ENCODE data around the gene PFKFB3. TPM values are rescaled to one million over a fixed set of nuclear protein-coding genes. Genes with fewer than 3 reads are reported as not detected.
A peak's percentile ranks its signal among the peaks of the same experiment; 100 is the strongest.
"Not testable (repeated sequence)": the region's sequence is repeated elsewhere in the genome, so short reads cannot be mapped to it uniquely, and the experiment has no call there.

PFKFB3 gene
- polyA plus RNA-seq, 3 donors, result 25.3 to 63.3 (median 31.4) TPM

GRCh38 chr10:6278519-6279120 lies 75.9 kb downstream of the PFKFB3 start:
- DNase-seq (ENCODE audit: extremely low read depth in 1 of 11, low read depth in 9 of 11, low spot score in 4 of 11), result no peak

DNA sequence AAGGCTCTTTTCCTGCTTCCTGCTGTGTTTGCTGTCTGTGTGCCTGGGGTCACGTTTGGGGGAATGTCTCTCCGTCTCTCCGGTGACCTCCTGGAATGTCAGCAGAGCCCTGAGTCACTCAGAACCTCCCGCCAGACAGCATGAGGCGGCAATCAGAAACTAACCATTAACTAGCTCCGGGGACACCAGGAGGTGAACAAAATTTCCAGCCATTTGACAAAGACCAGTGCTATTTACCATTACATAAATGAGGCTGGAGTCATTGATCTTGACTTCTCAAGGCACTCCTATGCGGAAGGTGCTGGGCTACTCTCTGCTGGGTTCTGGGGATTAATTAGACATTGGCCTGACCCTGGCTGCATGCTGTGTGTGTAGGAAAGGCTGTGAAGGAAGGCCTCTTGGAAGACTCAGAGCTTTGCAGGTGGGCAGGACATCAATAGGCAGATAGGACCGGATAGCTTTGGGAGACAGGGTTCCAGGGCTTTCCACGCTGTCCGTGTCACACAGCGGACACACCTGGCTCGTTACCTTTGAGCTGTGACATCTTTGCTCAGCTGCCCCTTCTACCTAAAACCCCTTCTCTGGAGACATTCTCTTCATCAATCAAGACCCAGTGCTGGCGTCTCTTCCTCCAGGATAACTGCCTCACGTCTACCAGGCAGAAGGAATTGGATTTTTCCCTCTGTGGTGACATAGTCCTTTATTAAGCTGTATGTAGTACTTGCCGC lies 77.0 kb downstream of the PFKFB3 start:
- peak in 1 of 11 donors; percentile 51 for DNase-seq (ENCODE audit: extremely low read depth in 1 of 11, low read depth in 9 of 11, low spot score in 4 of 11)

GRCh38 chr10:6280291-6280690 lies 77.6 kb downstream of the PFKFB3 start:
- no peak for DNase-seq (ENCODE audit: extremely low read depth in 1 of 11, low read depth in 9 of 11, low spot score in 4 of 11)

DNA sequence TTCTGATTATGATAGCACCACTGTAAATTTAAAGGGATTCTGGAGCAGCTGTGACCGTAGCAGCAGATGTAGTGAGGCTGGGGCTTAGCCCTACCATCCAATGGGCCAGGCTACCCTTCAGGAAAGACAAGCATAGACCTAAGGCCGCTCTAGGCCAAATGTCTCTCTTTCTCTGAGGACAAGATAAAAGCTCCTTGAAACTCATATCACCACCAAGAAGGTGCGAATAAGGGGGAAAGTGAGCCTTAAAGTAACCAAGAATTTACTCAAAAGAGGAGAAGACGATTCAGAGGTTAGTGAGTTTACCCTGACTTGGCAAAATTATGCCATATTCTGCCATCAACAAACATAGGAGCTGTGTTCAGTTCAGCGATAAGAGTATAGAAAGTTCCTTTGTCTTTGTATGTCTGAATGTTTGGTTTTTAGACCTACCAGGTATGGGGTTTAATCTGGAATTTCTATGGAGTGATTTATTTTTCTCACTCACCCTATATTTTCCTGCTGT lies 79.8 kb downstream of the PFKFB3 start:
- DNase-seq (ENCODE audit: extremely low read depth in 1 of 11, low read depth in 9 of 11, low spot score in 4 of 11), result no peak

- DNase-seq (ENCODE audit: extremely low read depth in 1 of 11, low read depth in 9 of 11, low spot score in 4 of 11), result no peak
Observed at GRCh38 chr10:6283655-6284054, 80.9 kb downstream of the PFKFB3 start.

DNA sequence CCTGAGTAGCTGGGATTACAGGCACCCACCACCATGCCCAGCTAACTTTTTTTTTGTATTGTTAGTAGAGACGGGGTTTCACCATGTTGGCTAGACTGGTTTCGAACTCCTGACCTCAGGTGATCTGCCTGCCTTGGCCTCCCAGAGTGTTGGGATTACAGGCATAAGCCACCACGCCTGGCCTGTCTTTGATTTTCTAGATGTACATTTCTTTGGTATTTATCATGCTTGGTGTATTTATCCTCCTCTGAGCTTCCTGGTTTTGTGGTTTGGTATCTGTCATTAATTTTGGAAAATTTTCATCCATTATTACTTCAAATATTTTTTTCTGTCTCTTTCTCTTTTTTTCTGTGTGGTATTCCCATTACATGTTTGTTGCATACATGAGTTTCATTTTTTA lies 87.9 kb downstream of the PFKFB3 start:
- DNase-seq (ENCODE audit: extremely low read depth in 1 of 11, low read depth in 9 of 11, low spot score in 4 of 11), result not testable (repeated sequence)

- DNase-seq (ENCODE audit: extremely low read depth in 1 of 11, low read depth in 9 of 11, low spot score in 4 of 11), result peak in 2 of 11 donors; percentile 43 to 47
Observed at GRCh38 chr10:6292741-6293151, 90.0 kb downstream of the PFKFB3 start.

DNA sequence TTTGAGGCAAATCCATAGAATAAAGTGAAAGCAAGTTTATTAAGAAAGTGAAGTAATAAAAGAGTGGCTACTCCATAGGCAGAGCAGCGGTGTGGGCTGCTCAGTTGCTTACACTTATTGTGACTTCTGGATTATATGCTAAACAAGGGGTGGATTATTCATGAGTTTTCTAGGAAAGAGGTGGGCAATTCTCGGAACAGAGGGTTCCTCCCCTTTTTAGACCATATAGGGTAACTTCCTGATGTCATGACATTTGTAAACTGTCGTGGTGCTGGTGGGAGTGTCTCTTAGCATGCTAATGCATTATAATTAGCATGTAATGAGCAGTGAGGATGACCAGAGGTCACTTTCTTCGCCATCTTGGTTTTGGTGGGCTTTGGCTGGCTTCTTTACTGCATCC lies 93.7 kb downstream of the PFKFB3 start:
- DNase-seq (ENCODE audit: extremely low read depth in 1 of 11, low read depth in 9 of 11, low spot score in 4 of 11), result not testable (repeated sequence)

- DNase-seq (ENCODE audit: extremely low read depth in 1 of 11, low read depth in 9 of 11, low spot score in 4 of 11), result peak in 1 of 11 donors; percentile 41
Observed at GRCh38 chr10:6296828-6297251, 94.1 kb downstream of the PFKFB3 start.

- no peak for DNase-seq (ENCODE audit: extremely low read depth in 1 of 11, low read depth in 9 of 11, low spot score in 4 of 11)
Observed at GRCh38 chr10:6297522-6297921, 94.8 kb downstream of the PFKFB3 start.

DNA sequence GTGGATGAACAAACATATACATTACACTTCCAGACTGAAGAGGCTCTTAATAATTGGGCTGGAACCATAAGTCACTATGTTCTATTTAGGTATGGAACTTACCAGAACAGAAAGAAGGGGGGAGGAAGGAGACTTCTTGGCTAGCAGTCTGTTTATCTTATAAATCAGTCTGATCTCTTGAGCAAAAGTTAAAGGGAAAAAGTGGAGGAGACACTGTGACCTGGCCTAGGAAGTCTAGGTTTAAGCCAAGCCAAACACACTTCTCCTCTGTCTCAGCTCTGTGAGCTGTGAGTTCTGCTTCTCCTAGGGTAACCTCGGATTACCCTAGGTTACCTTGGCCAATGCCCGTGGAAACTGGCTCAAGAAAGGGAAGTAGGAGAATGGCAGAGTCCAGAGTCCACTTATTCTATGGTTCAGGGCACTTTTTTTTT lies 95.2 kb downstream of the PFKFB3 start:
- peak in 2 of 11 donors; percentile 38 to 43 for DNase-seq (ENCODE audit: extremely low read depth in 1 of 11, low read depth in 9 of 11, low spot score in 4 of 11)

DNA sequence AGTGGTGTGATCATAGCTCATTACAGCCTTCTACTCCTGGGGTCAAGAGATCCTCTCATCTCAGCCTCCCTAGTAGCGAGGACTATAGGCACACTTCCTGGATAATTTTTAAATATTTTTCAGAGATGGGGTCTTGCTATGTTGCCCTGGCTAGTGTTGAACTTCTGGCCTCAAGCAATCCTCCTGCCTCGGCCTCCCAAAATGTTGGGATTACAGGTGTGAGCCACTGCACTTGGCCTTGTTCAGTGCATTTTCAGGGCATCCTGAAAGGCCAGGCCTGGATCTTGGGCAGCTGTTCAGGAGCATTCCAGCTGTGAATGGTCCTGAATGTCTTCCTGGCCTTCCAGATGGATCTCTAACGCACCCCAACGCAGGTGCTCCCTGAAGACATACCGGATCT lies 95.7 kb downstream of the PFKFB3 start:
- DNase-seq (ENCODE audit: extremely low read depth in 1 of 11, low read depth in 9 of 11, low spot score in 4 of 11), result no peak

- DNase-seq (ENCODE audit: extremely low read depth in 1 of 11, low read depth in 9 of 11, low spot score in 4 of 11), result no peak
Observed at GRCh38 chr10:6299234-6299633, 96.5 kb downstream of the PFKFB3 start.

DNA sequence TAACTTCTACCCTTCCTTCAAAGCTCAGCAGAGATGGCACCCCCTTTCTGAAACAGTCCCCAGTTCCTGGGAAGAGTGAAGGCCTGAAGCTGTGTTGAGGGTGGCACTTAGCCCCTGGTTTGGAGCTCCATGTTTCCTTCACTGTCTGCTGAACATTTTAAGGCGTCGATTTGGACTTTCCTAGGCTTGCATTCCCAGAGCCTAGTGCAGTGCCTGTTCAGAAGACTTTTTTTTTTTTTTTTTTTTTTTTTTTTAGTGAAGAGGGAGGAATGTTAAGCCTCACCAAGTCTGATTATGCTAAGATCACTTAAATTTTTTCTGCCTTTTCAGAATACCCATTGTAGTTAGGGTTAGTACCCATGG lies 97.0 kb downstream of the PFKFB3 start:
- DNase-seq (ENCODE audit: extremely low read depth in 1 of 11, low read depth in 9 of 11, low spot score in 4 of 11), result no peak

DNA sequence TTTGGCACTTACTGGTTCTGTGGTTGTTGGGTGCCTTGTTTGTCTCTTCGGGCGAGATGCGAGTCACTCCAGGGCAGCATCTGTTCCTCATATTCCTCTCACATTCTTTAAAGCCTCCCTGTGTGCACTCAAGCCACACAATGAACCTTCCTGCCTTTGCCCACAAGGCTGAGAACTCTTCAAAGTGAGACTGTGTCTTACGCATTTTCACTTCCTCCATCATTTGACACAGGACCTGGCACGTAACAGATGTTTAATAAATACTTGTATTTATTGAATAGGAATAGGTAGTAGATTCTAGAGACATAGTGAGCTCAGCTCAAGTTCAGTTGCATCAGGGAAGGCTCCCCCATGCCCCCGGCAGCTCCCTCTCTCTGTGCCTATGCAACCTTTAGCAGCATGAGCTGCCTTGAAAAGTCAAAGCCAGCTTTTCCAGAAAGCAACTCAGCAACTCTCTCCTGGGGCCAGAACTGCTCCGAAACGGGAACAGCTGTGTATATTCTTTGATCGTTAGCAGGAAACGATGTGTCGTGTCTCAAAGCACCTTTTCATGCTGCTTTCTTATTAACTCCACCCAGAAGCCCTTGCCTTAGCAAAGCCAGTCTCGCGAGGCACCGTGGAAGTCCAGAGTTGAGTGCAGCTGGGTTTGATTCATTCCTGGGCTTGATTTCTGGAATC lies 97.5 kb downstream of the PFKFB3 start:
- no peak for DNase-seq (ENCODE audit: extremely low read depth in 1 of 11, low read depth in 9 of 11, low spot score in 4 of 11)

DNA sequence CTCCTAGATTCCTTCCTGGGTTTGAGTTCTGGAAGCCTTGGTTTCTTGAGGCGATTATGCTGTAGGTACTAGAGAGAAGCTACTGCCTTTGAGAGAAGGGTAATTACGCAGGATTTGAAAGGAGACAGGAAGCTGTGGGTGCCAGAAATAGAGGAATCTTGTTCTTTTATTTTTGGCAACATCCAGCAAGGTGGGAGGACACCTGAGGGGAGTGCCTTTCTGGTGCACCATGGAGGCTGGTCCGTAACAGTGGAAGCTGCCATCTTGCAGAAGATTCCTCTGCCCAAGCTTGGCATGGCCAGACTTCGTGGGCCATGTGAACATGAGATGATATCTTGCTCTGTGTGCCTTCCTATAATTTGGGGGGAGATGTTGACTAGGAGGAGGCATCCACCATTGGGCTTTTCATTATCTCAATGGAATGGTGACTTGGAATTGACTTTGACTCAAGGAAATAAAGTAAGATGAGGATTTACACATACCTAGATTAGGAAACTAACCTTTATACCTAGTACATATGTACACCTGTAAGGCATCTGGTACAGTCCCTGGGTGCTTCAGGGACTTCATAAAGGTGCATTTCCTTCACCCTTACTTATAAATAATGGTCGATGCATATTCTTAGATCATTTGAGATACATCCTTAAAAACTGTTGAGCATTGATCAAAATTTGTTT lies 98.2 kb downstream of the PFKFB3 start:
- DNase-seq (ENCODE audit: extremely low read depth in 1 of 11, low read depth in 9 of 11, low spot score in 4 of 11), result no peak

DNA sequence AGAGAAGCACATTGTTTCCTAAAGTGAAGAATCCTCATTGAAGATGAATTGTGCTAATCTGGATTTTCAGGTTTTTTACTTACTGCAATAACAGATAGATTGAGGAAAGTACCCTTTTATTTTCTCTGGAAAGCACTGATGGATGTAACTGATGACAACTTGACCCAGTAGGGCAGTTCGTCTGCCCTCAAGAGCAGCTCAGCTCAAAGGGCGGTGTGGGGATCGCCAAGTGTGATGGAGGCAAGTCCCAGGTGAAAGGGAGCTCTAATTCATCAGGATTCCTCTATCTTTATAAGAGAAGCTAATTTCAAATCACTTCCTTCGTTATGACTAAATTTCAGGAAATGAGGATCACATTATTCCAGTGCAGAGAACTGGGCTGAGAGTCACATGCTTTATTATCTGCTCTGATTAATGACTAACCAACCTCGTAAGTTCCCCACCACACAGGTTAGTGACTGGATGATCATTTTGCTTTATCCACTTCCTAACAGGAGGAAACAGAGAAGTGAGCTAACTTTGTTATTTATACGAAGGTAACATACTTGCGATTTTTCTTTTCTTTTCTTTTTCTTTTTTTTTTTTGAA lies 98.8 kb downstream of the PFKFB3 start:
- DNase-seq (ENCODE audit: extremely low read depth in 1 of 11, low read depth in 9 of 11, low spot score in 4 of 11), result no peak

All from renal cortex interstitium (tissue), 11 donors.